ENCODE data around the gene TNIK.

DNA sequence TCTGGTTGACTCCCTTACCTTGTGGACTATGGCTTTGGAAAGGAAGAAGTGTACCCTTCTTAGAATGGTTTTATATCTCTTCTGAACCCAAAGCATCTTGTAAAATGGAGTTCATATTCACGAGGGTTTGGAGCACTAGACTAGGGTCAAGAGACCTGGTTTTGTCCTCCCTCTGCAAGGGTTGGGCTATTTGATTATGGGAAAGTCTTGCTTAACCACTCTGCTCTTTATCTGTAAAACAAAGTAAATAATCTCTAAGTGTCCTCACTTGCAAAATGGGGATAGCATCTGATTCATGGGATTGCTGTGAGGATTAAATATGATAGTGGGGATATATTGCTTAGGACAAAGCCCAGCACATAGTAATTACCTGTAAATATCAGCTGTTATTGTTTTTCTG lies 415.8 kb downstream of the TNIK start:
- no peak for TF ChIP-seq SIN3A (IDR thresholded peaks at IDR 0.05; ENCODE audit: borderline replicate concordance, insufficient read depth, low read length)
- TF ChIP-seq, protein P1, sequence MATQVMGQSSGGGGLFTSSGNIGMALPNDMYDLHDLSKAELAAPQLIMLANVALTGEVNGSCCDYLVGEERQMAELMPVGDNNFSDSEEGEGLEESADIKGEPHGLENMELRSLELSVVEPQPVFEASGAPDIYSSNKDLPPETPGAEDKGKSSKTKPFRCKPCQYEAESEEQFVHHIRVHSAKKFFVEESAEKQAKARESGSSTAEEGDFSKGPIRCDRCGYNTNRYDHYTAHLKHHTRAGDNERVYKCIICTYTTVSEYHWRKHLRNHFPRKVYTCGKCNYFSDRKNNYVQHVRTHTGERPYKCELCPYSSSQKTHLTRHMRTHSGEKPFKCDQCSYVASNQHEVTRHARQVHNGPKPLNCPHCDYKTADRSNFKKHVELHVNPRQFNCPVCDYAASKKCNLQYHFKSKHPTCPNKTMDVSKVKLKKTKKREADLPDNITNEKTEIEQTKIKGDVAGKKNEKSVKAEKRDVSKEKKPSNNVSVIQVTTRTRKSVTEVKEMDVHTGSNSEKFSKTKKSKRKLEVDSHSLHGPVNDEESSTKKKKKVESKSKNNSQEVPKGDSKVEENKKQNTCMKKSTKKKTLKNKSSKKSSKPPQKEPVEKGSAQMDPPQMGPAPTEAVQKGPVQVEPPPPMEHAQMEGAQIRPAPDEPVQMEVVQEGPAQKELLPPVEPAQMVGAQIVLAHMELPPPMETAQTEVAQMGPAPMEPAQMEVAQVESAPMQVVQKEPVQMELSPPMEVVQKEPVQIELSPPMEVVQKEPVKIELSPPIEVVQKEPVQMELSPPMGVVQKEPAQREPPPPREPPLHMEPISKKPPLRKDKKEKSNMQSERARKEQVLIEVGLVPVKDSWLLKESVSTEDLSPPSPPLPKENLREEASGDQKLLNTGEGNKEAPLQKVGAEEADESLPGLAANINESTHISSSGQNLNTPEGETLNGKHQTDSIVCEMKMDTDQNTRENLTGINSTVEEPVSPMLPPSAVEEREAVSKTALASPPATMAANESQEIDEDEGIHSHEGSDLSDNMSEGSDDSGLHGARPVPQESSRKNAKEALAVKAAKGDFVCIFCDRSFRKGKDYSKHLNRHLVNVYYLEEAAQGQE (IDR thresholded peaks at IDR 0.05; ENCODE audit: insufficient read depth in 1 of 2, low read depth in 2 of 2, low read length in 2 of 2), result no peak
- no peak for TF ChIP-seq POLR2AphosphoS5 (IDR thresholded peaks at IDR 0.05; ENCODE audit: low read depth, low read length)
- TF ChIP-seq TAF1 (IDR thresholded peaks at IDR 0.05; ENCODE audit: borderline replicate concordance, insufficient read depth, low read length), result no peak
- no peak for TF ChIP-seq FOXP2 (optimal IDR thresholded peaks at IDR 0.05; ENCODE audit: borderline replicate concordance, extremely low read depth, extremely low read length, insufficient read depth)

Data from PFSK-1 (cell line).